ENCODE results near the gene TDRD10.

GRCh38 chr1:154557939-154558719 is 56.1 kb downstream of the TDRD10 start, which contains the start of gene UBE2Q1:
- TF ChIP-seq, protein P1, sequence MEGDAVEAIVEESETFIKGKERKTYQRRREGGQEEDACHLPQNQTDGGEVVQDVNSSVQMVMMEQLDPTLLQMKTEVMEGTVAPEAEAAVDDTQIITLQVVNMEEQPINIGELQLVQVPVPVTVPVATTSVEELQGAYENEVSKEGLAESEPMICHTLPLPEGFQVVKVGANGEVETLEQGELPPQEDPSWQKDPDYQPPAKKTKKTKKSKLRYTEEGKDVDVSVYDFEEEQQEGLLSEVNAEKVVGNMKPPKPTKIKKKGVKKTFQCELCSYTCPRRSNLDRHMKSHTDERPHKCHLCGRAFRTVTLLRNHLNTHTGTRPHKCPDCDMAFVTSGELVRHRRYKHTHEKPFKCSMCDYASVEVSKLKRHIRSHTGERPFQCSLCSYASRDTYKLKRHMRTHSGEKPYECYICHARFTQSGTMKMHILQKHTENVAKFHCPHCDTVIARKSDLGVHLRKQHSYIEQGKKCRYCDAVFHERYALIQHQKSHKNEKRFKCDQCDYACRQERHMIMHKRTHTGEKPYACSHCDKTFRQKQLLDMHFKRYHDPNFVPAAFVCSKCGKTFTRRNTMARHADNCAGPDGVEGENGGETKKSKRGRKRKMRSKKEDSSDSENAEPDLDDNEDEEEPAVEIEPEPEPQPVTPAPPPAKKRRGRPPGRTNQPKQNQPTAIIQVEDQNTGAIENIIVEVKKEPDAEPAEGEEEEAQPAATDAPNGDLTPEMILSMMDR (IDR thresholded peaks at IDR 0.05) = no peak
- no peak for TF ChIP-seq POLR2A (IDR thresholded peaks at IDR 0.05)
